Activated CD8-positive, alpha-beta memory T cell treated with anti-CD3 and anti-CD28 coated beads, Interleukin-2, amount 50 U/mL, for 48 hours (primary cell): ENCODE measurements around the gene NRGN.
"Not testable (repeated sequence)": the region's sequence is repeated elsewhere in the genome, so short reads cannot be mapped to it uniquely, and the experiment has no call there.

Source experiments
- DNase-seq: peaks from one replicate; pipeline ENCODE4 v3.0.0-alpha.2; 2020

The NRGN gene

DNA sequence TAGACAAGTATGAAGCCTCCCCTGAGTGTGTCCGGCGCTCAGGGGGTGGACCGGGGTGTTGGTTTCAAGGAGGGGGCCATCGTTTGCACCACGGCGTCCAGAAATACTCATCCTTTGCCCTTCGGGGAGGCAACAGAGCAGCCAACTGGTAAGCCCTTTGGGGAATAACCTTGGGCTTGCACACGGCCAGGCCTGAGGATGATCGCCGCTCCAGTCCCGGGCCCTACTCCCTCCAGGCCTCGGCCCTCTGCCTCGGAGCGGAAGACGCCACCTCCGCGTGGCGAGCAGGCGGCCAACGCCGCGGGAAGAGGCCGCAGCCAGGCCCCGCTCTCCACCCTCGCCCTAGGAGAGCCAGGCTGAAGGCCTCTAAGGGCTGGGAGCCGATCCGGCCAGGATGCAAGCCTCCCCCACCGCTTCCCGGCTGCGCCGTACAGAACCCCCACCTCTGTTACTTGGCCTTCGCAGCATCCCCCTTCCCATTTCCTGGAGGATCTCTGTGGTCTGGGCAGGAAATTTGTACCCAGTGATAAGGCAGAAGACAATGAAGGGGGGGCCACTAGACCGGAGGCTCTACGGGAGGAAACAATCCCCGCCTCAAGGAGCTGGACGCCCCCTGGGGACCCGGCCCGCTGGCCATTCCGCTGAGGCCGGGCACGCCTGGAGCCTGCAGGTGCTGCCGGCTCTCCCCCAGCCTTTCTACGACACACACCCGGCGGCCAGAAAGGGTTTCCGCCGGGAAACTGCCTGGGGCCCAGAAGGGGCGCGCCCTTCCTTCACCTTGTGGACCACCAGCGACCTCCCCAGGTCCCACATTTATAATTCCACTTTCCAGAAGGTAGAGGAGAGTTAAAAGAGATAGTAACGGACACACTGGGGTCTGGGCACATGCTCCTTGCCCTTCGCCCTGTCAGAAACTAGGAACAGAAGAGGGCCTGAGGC is 19.8 kb downstream of the NRGN start:
- DNase-seq, result no peak

DNA sequence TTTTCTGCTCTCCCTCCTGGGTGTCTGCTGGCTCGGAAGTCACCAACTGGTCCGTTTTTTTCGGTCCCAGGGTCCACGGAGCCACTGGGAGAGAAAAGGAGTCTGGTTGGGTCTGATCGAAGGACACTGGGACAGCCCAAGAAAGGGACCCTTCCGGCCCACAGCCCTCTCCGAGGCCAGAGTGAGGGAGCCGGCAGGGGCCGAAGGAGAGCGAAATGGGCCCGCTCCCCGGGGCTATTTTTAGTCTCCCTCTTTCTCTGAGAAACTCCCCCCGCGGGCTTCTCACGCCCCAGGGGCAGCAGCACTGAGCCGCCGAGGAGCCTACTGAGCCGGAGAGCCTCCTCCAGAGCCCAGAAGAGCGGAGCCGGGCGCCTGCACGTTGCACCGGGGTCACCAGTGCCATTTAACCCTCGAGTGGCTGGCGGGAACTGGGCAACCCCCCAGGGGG is 20.5 kb downstream of the NRGN start:
- no peak for DNase-seq

DNA sequence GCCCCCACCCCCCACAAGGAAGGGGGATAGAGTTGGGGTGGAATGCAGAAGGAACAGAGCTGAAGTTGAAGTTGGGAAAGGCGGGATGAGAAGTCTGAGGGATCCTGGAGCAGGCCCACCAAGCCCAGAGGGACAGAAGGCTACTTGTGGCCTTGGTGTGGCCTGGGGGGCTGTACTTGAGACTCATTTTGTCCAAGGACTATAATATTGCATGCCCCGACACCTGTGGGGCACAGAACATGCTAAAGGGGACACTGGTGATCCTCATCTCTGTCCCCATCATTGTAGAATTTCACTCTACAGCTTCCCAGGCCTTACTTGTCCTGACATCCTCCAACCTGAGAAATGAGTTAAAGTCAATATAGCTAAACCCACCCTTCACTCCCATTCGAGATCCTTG is 21.1 kb downstream of the NRGN start:
- DNase-seq, result no peak

DNA sequence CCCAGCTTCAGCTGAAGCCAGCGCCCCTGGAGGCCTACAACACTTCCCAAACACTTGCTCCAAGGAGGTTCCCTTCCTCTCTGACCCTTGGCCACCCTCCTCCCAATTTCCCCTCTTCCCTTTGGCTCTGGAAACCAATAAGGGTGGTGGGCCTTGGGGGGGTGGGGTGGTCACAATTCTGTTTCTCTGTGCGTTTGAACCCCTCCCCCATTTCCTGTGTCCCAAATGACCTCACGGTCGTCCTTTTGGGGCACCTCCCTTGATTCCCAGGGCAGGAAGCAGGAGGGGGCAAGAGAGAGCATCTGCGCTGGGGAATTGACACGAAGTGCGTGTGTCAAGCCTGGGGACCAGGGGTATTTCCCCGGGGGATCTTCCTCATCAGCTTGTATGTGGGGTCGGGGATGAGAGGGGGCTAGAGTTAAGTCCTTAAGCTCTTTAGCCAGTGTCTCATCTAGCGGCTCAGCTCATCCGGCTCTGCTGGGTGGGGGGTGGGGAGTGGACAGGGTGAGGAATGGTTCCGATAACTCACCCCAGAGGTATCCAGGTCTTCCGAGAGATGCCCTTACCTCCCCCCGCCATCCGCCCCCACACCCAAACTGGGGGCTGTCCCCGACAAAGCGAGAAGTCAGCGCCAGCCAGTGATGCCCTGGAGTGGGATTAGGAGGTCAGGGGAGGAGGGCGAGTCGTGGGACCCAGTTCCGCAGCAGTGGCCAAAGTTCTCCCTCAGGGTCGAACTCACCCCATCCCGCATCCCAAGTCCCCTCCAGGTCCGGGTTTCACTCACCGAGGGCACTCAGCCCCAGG is 21.8 kb downstream of the NRGN start:
- no peak for DNase-seq

DNA sequence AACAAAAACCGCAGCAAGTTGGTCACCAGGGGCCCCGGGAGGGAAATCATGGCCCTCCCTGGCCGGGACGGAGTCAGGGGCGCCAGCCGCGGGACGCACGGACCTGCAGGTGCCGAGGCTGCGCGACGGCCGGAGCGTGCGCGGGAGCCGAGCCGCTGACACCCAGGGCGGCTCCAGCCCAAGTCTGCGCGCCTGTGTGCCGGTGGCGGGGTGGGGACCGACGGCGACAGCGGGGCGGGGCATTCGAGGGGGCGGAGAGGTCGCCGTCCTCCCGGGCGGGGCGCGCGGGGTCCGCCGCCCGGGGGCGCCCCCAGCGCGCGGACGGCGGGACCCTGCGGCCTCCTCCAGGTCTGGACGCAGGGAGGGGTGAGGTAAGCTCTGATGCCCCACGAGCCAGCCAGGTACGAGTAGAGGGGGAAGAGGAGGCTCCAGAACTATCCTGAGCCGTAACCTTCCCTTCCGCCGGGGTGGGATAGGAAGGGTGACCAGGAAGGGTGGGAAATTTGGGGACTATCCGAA is 22.4 kb downstream of the NRGN start, which contains the start of gene ESAM:
TSS of gene ESAM (minus strand) at position 186 of the 519 bp plus-strand sequence. CDS start at position 50, 136 bp downstream.
- DNase-seq, result peak; percentile 83

DNA sequence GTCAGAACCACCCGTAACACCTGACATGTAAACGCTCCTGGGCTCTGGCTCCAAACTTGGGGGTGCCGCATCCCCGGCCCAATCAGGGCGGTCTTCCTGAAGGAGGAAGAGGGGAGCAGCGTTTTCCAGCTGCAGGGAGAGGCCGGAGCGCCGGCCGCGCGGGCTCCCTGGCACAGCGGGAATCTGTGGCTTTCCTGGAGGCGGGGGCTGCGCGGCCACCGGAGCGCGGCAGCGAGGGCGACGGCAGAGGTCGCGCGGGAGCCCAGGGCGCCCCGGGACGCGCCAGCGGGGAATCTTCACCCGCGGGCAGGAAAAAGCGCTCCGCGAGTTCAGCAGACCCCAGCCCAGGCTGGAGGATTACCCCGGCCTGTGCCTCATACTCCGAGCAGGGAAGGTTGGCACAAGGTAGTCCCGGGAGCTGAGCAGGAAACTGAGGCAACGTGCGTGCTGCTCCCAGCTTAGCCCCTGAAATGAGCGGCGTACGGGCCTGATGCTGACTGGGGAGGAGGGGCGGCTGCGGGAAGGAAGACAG is 22.9 kb downstream of the NRGN start:
- no peak for DNase-seq

DNA sequence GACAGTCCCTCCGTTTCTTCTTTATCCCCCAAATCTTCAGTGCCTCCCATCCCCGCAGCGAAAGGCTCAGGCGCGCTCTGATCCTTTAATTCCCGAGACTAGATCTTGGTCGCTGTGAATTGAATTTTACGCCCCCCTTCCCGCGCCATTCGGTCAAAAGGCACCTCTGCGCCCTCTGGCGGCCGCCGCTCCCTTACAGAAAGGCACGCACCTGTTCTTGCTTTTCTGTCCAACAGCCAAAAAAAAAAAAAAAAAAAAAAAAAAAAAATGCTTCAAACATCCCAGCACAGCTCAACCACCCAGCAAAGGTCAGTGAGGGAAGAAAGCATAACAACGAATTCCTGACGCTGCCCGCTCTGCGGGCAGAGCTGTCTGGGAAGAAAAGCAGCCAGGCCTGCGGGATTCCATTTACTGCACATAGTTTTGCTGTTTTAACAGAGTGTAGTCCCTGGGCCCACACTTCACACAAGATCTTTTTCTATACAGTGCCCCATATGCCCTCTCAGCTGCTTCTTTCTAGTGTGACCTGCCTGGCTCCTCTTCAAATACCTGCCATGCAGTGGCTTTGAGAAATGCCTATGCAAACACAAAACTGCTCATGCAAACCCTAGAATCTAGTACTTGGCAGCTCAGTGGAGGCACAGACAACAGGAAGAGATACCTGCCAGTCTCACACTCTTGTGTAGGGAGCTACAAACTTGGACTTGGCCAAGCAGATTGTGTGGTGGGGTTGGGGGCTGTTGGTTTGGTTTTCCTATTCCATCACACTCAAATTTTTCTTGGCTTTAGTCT is 23.6 kb downstream of the NRGN start:
- peak; percentile 94 for DNase-seq

DNA sequence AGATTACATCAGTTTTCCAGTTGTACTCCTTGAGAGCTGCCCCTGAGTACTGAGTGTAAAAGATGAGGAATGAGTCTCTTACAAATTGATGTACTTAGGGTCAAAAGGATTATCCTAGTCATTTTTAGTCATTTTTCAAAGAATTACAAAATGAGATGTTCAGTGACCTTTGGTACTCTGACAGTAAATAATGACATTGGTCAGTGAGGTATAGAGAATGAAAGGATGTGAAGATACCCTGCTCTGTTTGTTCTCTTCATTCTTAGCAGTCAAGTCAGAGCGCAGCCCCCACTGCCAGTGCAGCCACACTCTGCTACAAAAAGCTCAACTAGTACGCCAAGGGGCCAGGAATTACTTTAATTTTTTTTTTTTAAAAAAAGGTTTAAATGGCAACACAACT is 26.4 kb downstream of the NRGN start:
- DNase-seq, result no peak

DNA sequence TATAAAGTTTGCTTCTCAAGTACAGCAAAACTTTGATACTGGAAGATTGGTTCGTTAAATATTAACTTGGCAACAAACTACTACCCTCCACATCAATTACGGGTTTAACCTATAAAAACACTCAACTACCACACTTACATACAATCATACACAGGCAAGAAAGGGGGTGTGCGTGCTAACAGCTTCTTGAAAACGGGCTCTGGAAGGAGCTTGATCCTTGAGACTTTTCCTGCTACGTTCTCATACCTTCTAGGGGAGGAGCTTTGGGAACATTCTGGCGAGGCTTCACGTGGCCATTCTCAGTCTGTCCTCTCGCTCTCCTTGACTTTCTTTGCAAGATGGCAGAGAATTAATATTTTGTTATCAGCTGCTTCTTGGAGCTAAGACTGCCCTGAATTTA is 29.2 kb downstream of the NRGN start:
- DNase-seq, result no peak

DNA sequence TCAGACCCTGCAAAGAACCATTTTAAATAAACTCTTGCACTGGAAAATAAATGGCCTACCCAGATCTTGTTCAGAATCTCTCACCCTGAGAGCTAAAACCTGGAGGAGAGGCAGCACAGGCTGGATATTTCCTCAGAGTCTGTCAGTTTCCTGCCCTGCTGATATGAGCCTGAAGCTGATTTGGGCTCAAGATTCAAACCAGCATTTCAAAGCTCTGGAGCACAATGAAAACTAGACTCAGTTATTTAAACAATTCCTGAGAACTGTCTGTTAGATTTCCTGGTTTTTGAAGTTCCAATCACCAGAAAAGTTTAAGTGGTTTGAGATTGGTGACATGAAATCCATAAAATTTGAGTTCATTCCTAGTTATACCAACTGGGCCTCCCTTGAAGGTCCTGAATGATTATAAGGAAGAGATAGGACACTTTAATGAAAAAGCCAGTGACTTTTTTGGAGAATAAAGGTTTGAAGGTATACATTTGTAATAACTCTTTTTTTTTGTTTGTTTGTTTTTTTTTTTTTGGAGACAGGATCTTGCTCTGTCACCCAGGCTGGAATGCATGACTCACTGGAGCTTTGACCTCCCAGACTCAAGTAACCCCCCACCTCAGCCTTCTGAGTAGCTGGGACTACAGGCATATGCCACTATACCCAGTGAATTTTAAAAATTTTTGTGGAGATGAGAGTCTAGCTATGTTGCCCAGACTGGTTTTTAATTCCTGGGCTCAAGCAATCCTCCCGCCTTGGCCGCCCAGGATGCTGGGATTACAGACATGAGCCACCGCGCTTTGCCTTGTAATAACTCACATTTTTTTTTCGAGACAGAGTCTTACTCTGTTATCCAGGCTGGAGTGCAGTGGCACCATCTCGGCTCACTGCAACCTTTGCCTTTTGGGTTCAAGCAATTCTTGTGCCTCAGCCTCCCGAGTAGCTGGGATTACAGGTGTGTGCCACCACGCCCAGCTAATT is 30.3 kb downstream of the NRGN start:
- no peak for DNase-seq

DNA sequence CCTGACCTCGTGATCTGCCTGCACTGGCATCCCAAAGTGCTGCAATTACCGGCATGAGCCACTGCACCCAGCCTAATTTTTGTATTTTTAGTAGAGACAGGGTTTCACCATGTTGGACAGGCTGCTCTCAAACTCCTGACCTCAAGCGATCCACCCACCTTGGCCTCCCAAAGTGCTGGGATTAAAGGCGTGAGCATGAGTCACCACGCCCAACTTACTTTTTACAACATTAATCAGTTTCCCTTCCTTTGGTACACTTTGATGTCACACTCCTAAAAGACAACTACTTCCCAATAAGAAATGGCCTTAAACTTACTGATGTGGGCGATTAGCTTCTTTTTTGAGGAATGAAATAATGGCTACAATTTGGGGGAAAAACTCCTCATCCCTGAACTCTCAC is 31.2 kb downstream of the NRGN start:
- not testable (repeated sequence) for DNase-seq

DNA sequence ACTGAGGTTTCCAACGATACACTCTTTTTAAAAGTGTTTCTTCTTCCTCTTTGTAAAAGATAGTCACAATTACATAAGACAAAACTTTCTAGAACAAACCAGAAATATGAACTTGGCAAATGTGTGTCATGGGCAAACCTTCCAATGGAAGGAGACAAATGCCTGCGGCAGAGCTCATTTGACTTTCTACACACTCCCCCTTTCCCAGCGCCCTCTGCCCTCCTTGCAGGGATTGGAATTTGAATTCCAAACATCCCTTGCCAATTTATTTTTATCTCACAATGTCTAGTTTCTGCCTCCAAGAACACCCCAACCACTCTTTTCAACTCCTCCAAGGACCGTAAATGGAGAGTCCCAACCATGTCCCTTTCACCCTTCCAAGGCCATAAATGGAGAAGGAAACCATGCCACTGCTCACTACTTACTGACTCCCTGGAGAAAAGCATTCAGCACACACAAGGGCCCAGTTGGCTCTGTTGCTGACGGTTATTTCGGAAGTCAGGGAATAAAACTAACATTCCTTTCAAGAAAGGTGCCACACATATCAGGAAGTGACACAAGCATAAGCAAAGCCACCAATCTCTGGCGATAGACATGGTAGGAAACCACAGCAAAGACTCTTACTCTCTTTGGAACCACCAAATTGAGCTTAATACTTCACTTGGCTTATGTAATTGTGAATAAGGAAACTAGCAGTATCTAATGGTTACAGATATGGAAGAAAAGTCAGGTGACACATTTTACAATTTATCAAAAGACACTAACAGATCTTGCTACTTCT is 37.3 kb downstream of the NRGN start:
- no peak for DNase-seq

DNA sequence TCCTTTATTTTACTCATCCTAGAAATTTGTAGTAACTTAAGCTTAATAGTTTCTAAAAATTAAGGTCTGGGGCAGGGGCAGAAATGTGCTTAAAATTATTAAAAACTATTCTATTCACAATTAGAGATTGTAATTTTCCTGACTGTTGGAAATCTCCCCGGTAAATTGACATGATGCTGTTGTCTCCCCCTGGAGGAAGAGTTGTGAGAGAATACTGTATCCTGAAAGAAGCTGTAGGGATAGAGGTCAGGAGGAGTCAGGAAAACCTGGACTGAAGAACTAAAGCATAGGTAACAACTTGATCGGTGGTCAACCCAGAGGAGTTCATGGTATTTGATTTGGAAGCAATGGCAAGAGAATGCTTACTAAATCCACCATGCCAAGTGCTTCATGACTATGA is 38.5 kb downstream of the NRGN start:
- DNase-seq, result no peak

DNA sequence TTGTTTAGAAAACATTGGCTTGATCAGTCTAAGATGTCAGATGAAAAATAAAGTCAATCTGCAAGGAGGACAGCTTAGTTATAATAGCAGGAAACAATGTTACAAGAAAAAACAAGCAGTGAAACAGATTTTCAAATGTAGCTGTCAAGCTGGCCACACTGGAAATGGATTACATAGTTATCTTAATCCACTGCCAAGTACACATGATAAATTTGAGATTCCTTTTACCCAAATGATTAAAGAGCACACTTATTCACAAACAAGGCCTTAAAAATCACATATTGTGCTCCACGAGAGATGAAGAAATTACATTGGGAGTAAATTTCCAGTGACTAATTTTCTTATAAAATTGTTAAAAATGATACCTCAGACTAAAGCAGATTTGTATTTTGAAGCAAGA is 39.8 kb downstream of the NRGN start:
- no peak for DNase-seq

DNA sequence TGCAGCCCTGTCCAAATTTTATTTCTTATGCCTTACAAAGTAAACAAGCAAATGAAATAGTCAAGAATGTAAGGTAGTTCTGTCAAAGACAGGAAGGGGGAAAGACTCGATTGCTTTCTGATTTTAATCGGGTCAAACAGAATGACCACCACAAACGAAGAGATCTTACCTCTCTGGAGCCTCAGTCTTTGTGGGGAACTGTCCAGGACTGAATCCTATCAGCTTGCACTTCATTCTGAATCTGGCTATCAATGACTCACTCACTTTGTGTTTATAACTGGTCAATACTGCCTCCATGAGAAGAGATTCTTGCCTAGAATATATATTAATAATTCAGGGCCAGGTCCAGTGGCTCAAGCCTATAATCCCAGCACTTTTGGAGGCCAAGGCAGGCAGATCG is 43.3 kb downstream of the NRGN start:
- DNase-seq, result no peak

DNA sequence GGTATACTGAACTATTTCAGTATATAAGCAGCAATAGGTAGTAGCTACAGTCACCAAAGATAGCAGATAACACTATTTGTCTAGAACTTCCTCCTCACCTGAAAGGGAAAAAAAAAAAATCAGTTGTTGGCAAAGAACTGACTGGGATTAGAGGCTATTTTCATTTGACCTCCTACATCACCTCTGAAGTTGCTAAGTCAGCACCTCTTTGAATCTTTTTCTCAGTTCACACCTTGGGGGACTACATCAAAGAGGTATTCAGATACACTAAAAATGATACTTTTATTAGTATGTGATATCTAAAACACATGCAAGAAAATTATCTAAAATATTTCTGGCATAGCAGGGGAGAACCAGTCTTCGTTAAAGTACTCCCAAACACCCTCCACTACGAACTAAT is 44.3 kb downstream of the NRGN start:
- no peak for DNase-seq

DNA sequence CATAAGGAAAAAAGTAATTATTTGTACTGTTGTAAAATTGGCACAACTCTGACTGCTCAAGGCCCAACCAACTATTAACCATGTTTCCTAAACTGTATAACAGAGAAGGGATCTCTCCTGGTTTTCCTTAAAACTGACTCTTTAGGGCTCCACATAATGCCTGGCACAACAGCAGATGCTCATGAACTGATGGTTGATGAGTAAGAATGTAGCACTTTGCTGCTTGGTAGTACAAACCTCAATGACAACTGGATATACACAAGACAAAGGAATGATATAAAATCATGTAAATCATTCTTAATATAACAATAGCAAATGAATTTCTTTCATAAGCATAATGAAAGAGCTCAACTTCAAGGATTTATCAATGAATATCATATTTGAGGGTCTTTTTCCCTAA is 48.8 kb downstream of the NRGN start:
- no peak for DNase-seq

DNA sequence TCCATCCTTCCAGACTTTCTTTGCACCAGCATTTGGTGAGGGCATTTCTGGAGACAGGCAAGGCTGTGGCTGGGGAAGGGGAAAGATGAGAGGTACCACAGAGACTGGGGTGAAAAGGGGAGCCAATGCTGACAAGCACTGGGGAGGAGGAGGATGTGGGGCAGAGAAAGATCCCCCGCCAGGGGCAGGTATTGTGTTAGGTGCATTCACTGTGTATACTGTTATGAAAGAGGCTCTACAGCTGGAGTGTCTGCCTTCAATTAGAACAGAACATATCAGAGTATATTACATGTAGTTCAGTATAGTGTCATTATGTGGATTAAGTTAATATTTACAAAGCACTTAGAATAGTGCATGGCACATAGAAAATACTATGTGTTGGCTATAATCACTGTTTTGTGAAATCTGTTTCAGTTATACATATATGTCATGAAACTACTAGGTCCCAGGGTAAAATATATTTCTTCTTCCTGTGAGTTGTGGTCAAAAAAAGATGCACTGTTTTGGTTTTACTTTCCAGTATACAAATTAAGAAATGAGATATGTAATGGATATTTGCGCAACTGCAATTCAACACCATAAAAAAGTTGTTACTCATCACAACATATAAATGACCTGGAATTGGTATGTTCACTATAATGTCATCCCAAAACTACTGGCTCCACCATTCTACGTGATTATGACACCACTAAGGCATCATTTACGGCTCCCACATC is 52.0 kb downstream of the NRGN start:
- no peak for DNase-seq

DNA sequence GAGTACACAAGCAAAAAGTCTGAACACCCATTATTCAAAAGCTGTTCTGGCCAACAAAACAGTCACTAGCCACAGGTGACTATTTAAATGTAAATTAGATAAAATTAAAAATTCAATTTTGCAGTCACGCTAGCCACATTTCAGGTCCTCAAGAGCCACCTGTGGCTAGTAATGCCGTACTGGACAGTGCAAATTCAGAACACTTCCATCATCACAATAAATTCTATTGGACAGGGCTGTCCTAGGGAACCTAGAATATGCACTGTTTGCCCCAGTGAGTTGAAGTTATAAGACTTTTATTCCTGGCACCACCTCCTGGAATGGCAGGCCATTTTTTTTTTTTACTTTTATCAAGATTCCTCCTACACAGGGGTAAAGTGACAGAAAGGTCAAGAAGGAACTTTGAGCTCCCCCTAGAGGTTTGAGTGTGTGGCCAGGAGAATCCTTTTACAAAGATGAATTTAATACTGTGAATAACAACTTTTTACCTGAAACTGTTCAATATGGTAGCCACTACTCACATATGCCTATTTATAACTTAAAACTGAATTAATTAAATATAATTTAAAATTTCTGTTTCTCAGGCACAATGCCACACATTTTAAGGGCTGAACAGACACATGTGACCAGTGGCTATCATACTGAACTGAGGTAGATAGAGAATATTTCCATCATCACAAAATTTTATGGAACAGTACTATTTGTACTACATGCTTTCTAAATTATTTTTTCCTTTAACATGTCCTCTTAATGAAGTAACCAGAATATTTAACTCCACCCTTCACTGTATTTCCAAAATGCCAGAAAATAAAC is 53.9 kb downstream of the NRGN start:
- no peak for DNase-seq
